ENCODE data around the gene SLC49A3.

Gene SLC49A3

DNA sequence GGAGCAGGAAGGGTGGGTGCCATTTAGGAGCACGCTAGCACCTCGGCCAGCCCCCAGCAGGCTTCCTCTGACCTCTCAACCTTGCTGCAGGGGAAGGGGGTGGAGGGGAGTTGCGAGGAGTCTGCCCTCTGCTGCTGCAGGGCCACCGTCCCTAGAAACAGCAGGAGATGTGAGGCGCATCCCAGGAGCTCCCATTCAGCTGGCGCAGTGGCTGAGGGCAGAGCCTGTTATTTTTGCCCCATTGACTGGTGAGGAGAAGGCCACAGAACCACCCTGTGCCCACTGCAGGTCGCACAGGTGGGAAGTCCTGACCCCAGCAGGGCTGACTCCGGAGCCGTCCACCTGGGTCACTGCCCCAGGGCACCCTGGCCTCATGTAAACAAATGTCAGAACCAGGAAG lies 55.5 kb downstream of the SLC49A3 start:
- no peak for DNase-seq (ENCODE audit: low read depth in 2 of 2)

DNA sequence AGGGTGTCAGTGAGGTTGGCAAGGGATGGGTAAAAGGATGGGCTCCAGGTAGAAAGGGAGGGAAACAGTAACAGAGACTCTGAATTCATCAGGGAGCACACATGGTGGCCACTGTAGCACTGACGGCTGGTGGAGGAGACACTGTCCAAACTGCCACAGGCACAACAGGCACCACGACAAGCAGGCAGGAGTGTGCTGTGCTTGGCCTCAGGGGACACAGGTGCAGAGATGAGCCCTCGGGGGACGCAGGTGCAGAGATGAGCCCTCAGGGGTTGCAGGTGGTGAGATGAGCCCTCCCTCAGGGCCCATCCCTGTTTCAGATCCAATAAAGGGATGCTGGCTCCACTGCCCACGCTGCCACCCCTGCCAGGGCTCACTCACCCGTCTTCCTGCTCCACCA lies 56.0 kb downstream of the SLC49A3 start:
- DNase-seq (ENCODE audit: low read depth in 2 of 2) = no peak

DNA sequence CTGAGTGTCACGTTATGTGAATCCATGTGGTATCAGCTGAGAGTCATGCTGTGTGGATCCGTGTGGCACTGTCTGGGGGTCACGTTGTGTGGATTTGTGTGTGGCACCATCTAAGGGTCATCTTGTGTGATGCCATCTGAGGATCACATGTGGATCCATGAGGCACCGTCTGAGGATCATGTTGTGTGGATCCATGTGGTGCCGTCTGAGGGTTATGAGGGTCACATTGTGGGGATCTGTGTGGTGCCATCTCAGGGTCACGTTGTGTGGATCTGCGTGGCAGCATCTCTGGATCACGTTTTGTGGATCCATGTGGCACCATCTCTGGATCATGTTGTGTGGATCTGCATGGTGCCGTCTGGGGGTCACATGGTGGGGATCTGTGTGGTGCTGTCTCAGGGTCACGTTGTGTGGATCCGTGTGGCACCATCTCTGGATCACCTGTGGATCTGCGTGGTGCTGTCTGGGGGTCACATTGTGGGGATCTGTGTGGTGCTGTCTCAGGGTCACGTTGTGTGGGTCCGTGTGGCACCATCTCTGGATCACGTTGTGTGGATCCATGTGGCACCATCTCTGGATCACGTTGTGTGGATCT lies 56.7 kb downstream of the SLC49A3 start:
- no peak for DNase-seq (ENCODE audit: low read depth in 2 of 2)

All from stimulated activated CD4-positive, alpha-beta T cell treated with anti-CD3 and anti-CD28 coated beads, Interleukin-15, amount 100 ng/mL, for 48 hours (primary cell).